Upper lobe of left lung (tissue), 4 donors: Measurements from ENCODE around the gene PRX.

ENCODE experiments used
- CTCF ChIP-seq, 6 experiments: fragments of 450-650 bp in 4 of 6; fragments of 200-600 bp in 2 of 6; sonication (generic) in 2 of 6; IDR thresholded peaks; one replicate each; pipeline ENCODE4 v1.5.1; 2016 to 2019; ENCODE audit warnings: antibody characterized with exemption in 6 of 6
- POLR2A ChIP-seq, 4 donors: fragments of 450-650 bp; IDR thresholded peaks; one replicate each; pipeline ENCODE4 v1.5.1; 2016 to 2017; ENCODE audit warnings: antibody characterized with exemption in 4 of 4, mild to moderate bottlenecking in 2 of 4

DNA sequence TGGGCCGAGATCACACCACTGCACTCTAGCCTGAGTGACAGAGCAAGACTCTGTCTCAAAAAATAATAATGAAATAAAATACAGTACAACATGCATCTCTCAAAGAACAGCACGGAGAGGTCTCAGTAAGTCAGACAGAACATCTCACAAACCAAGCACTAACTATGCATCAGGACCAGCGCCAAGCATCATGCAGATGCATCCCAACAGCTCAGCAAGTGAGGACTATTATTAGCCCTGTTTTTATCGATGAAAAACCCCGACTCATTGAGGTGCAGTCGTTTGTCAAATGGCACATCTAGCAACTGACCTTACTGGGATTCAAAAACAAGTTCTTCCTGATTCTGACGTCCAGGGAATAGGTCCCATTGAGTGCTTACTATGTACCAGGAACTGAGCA, 68.8 kb downstream of the PRX start:
- TF ChIP-seq CTCF (IDR thresholded peaks at IDR 0.05) = no peak
- no peak for TF ChIP-seq POLR2A (IDR thresholded peaks at IDR 0.05)
